SU-DHL-6 (cell line): ENCODE data around the gene GNAS.
"Not testable (repeated sequence)": the region's sequence is repeated elsewhere in the genome, so short reads cannot be mapped to it uniquely, and the experiment has no call there.

Experiments used
- CTCF ChIP-seq: fragments of 200-600 bp; sonication (generic); IDR thresholded peaks from one replicate; pipeline ENCODE4 v1.5.1; 2017; ENCODE audit warnings: antibody characterized with exemption, mild to moderate bottlenecking, low read length, moderate library complexity; ENCODE audit not compliant: insufficient read depth, poor library complexity, severe bottlenecking
- EZH2phosphoT487 ChIP-seq: fragments of 200-600 bp; sonication (generic), shearing (Covaris generic); conservative IDR thresholded peaks from 2 replicates; pipeline ENCODE4 v1.6.1; 2018; ENCODE audit warnings: mild to moderate bottlenecking, antibody characterized with exemption, low read length, moderate library complexity, mixed read lengths

DNA sequence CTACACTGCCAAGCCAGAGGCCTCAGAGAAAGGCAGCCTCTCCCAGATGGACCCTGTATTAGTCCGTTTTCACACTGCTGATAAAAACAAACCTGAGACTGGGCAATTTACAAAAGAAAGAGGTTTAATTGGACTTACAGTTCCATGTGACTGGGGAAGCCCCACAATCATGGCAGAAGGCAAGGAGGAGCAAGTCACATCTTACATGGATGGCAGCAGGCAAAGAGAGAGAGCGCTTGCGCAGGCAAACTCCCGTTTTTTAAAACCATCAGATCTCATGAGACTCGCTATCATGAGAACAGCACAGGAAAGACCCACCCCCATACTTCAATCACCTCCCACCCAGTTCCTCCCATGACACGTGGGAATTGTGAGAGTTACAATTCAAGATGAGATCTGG lies 32.0 kb upstream of the GNAS start:
- not testable (repeated sequence) for TF ChIP-seq CTCF, EZH2phosphoT487
